ENCODE results near the gene CRELD2.

CRELD2 gene

GRCh38 chr22:49910229-49911155, 7.9 kb upstream of the CRELD2 start:
- H3K4me3 ChIP-seq (ENCODE audit: low read length), result no peak overlapping the region
- no peaks in the 10 kb centered on the region for H3K27me3 ChIP-seq (replicated peaks; ENCODE audit: insufficient read depth, low read length)
- H4K20me1 ChIP-seq (ENCODE audit: insufficient read depth, low read length), result no peaks in the 10 kb centered on the region
- no peak overlapping the region for H2AFZ ChIP-seq (ENCODE audit: low read length)
- H3K79me2 ChIP-seq (ENCODE audit: low read length), result no peaks in the 10 kb centered on the region
- no peaks in the 10 kb centered on the region for H3K9me2 ChIP-seq (replicated peaks; ENCODE audit: insufficient read depth, low read length)
- no peak overlapping the region for H3K27ac ChIP-seq (ENCODE audit: low read length)
- TF ChIP-seq EZH2 (optimal IDR thresholded peaks at IDR 0.05; ENCODE audit: low read depth, low read length) (no peak), EZH2phosphoT487 (IDR thresholded peaks at IDR 0.05; ENCODE audit: low read length) (no peak)
- TF ChIP-seq, protein P1, sequence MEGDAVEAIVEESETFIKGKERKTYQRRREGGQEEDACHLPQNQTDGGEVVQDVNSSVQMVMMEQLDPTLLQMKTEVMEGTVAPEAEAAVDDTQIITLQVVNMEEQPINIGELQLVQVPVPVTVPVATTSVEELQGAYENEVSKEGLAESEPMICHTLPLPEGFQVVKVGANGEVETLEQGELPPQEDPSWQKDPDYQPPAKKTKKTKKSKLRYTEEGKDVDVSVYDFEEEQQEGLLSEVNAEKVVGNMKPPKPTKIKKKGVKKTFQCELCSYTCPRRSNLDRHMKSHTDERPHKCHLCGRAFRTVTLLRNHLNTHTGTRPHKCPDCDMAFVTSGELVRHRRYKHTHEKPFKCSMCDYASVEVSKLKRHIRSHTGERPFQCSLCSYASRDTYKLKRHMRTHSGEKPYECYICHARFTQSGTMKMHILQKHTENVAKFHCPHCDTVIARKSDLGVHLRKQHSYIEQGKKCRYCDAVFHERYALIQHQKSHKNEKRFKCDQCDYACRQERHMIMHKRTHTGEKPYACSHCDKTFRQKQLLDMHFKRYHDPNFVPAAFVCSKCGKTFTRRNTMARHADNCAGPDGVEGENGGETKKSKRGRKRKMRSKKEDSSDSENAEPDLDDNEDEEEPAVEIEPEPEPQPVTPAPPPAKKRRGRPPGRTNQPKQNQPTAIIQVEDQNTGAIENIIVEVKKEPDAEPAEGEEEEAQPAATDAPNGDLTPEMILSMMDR (IDR thresholded peaks at IDR 0.05; ENCODE audit: low read length), result no peak
- H3K9ac ChIP-seq (ENCODE audit: low read length), result no peak overlapping the region
- no peaks in the 10 kb centered on the region for H3K36me3 ChIP-seq (replicated peaks; ENCODE audit: insufficient read depth, low read length)
- H3K4me2 ChIP-seq (ENCODE audit: low read depth, low read length), result no peak overlapping the region
- H3K4me1 ChIP-seq (ENCODE audit: low read length), result no peaks in the 10 kb centered on the region
- H3F3A ChIP-seq (ENCODE audit: insufficient read depth, low read length), result no peaks in the 10 kb centered on the region
- H3K9me3 ChIP-seq (replicated peaks; ENCODE audit: insufficient read depth, low read length), result no peaks in the 10 kb centered on the region
- no peak for DNase-seq

DNA sequence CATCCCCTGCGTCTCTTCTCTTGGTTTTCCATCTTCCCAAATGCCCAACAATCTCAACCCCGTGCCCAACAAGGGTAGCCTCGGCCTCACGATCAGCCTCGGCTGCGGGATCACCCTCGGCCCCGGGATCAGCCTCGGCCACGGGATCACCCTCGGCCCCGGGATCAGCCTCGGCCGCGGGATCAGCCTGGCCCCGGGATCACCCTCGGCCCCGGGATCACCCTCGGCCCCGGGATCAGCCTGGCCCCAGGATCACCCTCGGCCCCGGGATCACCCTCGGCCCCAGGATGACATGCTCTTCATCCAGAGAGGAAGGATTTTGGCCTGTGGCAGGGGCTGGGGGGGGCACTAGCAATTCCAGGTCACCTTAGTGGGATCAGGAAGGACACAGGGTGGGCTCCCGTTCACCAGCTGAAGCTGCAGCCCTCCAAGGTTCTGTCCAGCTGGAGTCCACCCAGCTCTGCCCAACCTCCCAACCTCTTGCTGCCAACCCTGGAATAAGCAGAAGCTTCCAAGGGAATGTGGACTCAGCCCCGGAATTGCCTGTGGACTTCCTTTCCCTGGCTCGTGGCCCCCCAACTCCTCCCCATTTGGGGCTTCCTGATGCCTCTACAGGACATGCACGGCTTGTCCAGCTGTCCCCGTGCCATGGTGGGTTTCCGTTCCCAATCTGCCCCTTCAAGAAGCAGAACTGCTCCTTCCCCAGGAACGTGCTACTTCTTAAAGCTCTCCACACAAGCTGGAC, 6.4 kb upstream of the CRELD2 start:
- no peak for DNase-seq
- Histone ChIP-seq H3K4me1 (ENCODE audit: low read length) (no peaks in the 10 kb centered on the region), H4K20me1 (ENCODE audit: insufficient read depth, low read length) (no peaks in the 10 kb centered on the region), H3K79me2 (ENCODE audit: low read length) (peaks cover 4% of the 10 kb centered on the region), H3K27me3 (replicated peaks; ENCODE audit: insufficient read depth, low read length) (no peaks in the 10 kb centered on the region), H3K9me2 (replicated peaks; ENCODE audit: insufficient read depth, low read length) (no peaks in the 10 kb centered on the region), H3K36me3 (replicated peaks; ENCODE audit: insufficient read depth, low read length) (no peaks in the 10 kb centered on the region), H3K9ac (ENCODE audit: low read length) (no peak overlapping the region), H3K9me3 (replicated peaks; ENCODE audit: insufficient read depth, low read length) (no peaks in the 10 kb centered on the region), H3K27ac (ENCODE audit: low read length) (no peak overlapping the region), H3K4me3 (ENCODE audit: low read length) (no peak overlapping the region), H2AFZ (ENCODE audit: low read length) (no peak overlapping the region), H3K4me2 (ENCODE audit: low read depth, low read length) (no peak overlapping the region), H3F3A (ENCODE audit: insufficient read depth, low read length) (no peaks in the 10 kb centered on the region)
- no peak for TF ChIP-seq EZH2phosphoT487 (IDR thresholded peaks at IDR 0.05; ENCODE audit: low read length)
- TF ChIP-seq EZH2 (optimal IDR thresholded peaks at IDR 0.05; ENCODE audit: low read depth, low read length), result no peak
- TF ChIP-seq, protein P1 (IDR thresholded peaks at IDR 0.05; ENCODE audit: low read length), result no peak

- H3F3A ChIP-seq (ENCODE audit: insufficient read depth, low read length), result no peaks in the 10 kb centered on the region
- H3K9ac ChIP-seq (ENCODE audit: low read length), result no peak overlapping the region
- no peaks in the 10 kb centered on the region for H4K20me1 ChIP-seq (ENCODE audit: insufficient read depth, low read length)
- no peak for DNase-seq
- H3K36me3 ChIP-seq (replicated peaks; ENCODE audit: insufficient read depth, low read length), result no peaks in the 10 kb centered on the region
- no peak overlapping the region for H3K27ac ChIP-seq (ENCODE audit: low read length)
- no peak overlapping the region for H3K4me2 ChIP-seq (ENCODE audit: low read depth, low read length)
- H3K79me2 ChIP-seq (ENCODE audit: low read length), result peaks cover 11% of the 10 kb centered on the region
- H3K4me1 ChIP-seq (ENCODE audit: low read length), result no peaks in the 10 kb centered on the region
- H3K9me2 ChIP-seq (replicated peaks; ENCODE audit: insufficient read depth, low read length), result no peaks in the 10 kb centered on the region
- no peak overlapping the region for H3K4me3 ChIP-seq (ENCODE audit: low read length)
- H3K9me3 ChIP-seq (replicated peaks; ENCODE audit: insufficient read depth, low read length), result no peaks in the 10 kb centered on the region
- no peak for TF ChIP-seq EZH2phosphoT487 (IDR thresholded peaks at IDR 0.05; ENCODE audit: low read length)
- no peak for TF ChIP-seq EZH2 (optimal IDR thresholded peaks at IDR 0.05; ENCODE audit: low read depth, low read length)
- TF ChIP-seq, protein P1 (IDR thresholded peaks at IDR 0.05; ENCODE audit: low read length), result no peak
- no peaks in the 10 kb centered on the region for H3K27me3 ChIP-seq (replicated peaks; ENCODE audit: insufficient read depth, low read length)
- H2AFZ ChIP-seq (ENCODE audit: low read length), result no peak overlapping the region
Observed at GRCh38 chr22:49913026-49913425, 5.4 kb upstream of the CRELD2 start.

Measured in MM.1S (cell line).